HG03108 (cell line): Measurements from ENCODE around the gene COG7.
"Not testable (repeated sequence)": the region's sequence is repeated elsewhere in the genome, so short reads cannot be mapped to it uniquely, and the experiment has no call there.

Experiments used
- ATAC-seq: cut with Tn5 transposase; IDR thresholded peaks from one replicate; pipeline ENCODE4 v1.9.1; 2021; ENCODE audit warnings: moderate library complexity; ENCODE audit not compliant: unreplicated experiment

Gene COG7

GRCh38 chr16:23452572-23453337, at the start of gene COG7:
TSS of gene COG7 (minus strand) at chr16:23453189. CDS start at chr16:23452994, 195 bp downstream.
- ATAC-seq, result peak; percentile 86

GRCh38 chr16:23502466-23502865, 49.5 kb upstream of the COG7 start:
- no peak for ATAC-seq

- no peak for ATAC-seq
Observed at GRCh38 chr16:23501291-23501690, 48.3 kb upstream of the COG7 start.

- ATAC-seq, result no peak
Observed at GRCh38 chr16:23500862-23501225, 47.9 kb upstream of the COG7 start.

- ATAC-seq, result no peak
Observed at GRCh38 chr16:23500212-23500861, 47.3 kb upstream of the COG7 start.

- ATAC-seq, result no peak
Observed at GRCh38 chr16:23499801-23500200, 46.8 kb upstream of the COG7 start.

GRCh38 chr16:23498863-23499262, 45.9 kb upstream of the COG7 start:
- no peak for ATAC-seq

- no peak for ATAC-seq
Observed at GRCh38 chr16:23497543-23497868, 44.5 kb upstream of the COG7 start.

GRCh38 chr16:23496821-23497542, 44.0 kb upstream of the COG7 start:
- no peak for ATAC-seq

- no peak for ATAC-seq
Observed at GRCh38 chr16:23495671-23496070, 42.7 kb upstream of the COG7 start.

- no peak for ATAC-seq
Observed at GRCh38 chr16:23494188-23494587, 41.2 kb upstream of the COG7 start.

GRCh38 chr16:23491490-23492391, 38.8 kb upstream of the COG7 start:
- ATAC-seq, result no peak

GRCh38 chr16:23486480-23486879, 33.5 kb upstream of the COG7 start:
- ATAC-seq, result no peak

GRCh38 chr16:23485841-23486240, 32.9 kb upstream of the COG7 start:
- no peak for ATAC-seq

GRCh38 chr16:23485257-23485614, 32.2 kb upstream of the COG7 start:
- no peak for ATAC-seq

GRCh38 chr16:23484510-23485256, 31.7 kb upstream of the COG7 start:
- ATAC-seq, result no peak

GRCh38 chr16:23483492-23483891, 30.5 kb upstream of the COG7 start:
- not testable (repeated sequence) for ATAC-seq

- ATAC-seq, result no peak
Observed at GRCh38 chr16:23482778-23483177, 29.8 kb upstream of the COG7 start.

GRCh38 chr16:23480257-23480656, 27.3 kb upstream of the COG7 start:
- no peak for ATAC-seq

GRCh38 chr16:23479138-23479537, 26.1 kb upstream of the COG7 start:
- ATAC-seq, result no peak
